GM12875 (cell line): ENCODE data around the gene OR5B3.

ENCODE experiments used
- H3K4me3 ChIP-seq: one replicate; pipeline ENCODE4 v1.5.1; 2011; ENCODE audit warnings: low read depth, low read length, control low read depth
- CTCF ChIP-seq: IDR thresholded peaks from 2 replicates; pipeline ENCODE4 v1.5.1; 2011; ENCODE audit warnings: low read depth, mild to moderate bottlenecking, control low read depth, inconsistent platforms, low read length, moderate library complexity, borderline replicate concordance; ENCODE audit not compliant: insufficient read depth

Gene OR5B3

DNA sequence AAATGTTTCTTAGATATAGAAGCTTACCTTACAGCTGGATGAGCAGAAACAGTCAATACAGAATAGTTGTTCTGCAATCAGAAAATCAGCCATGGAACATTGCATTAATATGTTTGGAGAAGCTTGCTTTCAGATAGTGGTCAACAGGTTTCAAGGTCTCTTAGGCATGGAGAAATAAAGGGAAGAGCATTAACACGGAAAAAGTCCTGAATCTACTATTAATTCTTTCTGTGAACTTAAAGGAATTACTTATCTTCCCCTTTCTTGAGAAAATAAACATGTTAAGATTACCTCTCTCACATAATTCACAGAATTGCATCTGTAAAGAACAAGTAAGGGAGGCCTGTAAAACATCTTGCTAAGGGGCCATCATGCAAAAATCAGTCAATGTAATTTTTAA lies at the start of gene OR5B3:
Gene OR5B3 (minus strand): TSS at position 101 of the 400 bp plus-strand sequence. CDS start 3,465 bp downstream, outside the sequence.
- H3K4me3 ChIP-seq, result no peak within 1 kb of the TSS
- TF ChIP-seq CTCF, result no peak

DNA sequence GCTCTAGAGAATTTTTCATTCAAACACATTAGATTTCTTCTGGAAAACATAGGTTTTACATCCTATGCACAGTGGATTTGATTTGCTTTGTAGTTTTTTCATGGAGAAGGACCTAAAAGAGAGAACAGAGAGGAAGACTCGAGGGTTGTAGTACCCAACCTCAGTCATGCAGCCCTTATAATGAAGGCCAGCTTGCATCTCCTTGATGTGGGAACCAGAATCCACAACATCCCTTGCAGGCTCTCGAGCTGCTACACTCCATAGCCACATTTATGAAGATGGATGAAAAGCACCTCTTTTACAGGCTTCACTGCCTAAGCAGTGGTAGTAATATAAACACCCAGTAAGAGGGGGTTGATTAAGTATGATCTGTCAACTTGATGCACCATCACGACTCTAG lies 44.9 kb upstream of the OR5B3 start:
- H3K4me3 ChIP-seq, result no peak overlapping the region
- TF ChIP-seq CTCF, result no peak

DNA sequence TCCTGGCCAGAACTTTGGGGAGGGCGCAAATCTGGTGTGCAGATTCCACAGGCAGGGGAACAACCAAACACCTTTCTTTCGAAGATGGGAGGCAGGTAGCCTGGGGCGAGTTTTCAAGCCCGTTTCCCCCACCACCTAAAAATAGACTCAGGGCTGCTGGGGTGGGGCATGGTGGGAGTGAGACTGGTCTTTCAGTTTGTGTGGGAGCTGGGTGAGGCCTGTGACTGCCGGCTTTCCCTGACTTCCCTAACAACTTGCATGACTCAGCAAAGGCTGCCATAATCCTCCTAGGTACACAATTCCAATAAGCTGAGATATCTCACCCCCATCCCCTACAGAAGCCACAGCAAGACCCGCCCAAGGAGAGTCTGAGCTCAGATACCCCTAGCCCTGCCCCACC lies 39.6 kb upstream of the OR5B3 start:
- no peak for TF ChIP-seq CTCF
- H3K4me3 ChIP-seq, result no peak overlapping the region

DNA sequence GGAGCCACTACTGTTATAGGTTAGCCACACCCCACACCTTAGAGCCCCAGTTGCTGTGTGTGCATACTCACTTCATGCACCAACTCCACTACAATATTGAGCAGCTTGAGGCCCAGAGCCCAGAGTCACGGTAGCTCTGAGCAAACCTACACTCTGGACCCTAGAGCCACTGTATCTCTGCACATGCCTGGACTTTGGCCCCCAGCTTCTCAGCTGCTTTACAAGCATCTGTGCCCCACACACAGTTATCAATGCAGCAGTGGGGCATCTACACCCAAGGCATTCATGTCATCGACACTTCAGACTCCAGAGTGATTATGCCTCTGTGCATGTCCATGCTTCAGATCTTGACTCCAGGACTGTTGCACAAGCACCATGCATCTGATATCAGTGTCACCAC lies 37.6 kb upstream of the OR5B3 start:
- TF ChIP-seq CTCF, result no peak
- no peak overlapping the region for H3K4me3 ChIP-seq

- no peak for TF ChIP-seq CTCF
- H3K4me3 ChIP-seq, result no peak within 1 kb of the TSS
Observed at GRCh38 chr11:58442136-58442535, 35.5 kb upstream of the OR5B3 start, which contains the start of gene OR5B12. TSS of gene OR5B12 (minus strand) at chr11:58442236. CDS start at chr11:58440151, 2,085 bp downstream.

GRCh38 chr11:58438486-58438885 lies 31.8 kb upstream of the OR5B3 start:
- no peak for TF ChIP-seq CTCF
- no peak overlapping the region for H3K4me3 ChIP-seq

GRCh38 chr11:58434217-58434616 lies 27.5 kb upstream of the OR5B3 start:
- no peak for TF ChIP-seq CTCF
- H3K4me3 ChIP-seq, result no peak overlapping the region
